NB4 (cell line): ENCODE results near the gene COL26A1.

Source experiments
- POLR2A ChIP-seq: IDR thresholded peaks from 2 replicates; pipeline ENCODE4 v1.6.1; 2011; ENCODE audit warnings: mild to moderate bottlenecking; ENCODE audit not compliant: insufficient read length; ENCODE audit errors: extremely low read depth
- TF ChIP-seq, protein P1 (sequence below): IDR thresholded peaks from one replicate; pipeline ENCODE4 v1.5.1; 2012; ENCODE audit warnings: low read depth, low read length

DNA sequence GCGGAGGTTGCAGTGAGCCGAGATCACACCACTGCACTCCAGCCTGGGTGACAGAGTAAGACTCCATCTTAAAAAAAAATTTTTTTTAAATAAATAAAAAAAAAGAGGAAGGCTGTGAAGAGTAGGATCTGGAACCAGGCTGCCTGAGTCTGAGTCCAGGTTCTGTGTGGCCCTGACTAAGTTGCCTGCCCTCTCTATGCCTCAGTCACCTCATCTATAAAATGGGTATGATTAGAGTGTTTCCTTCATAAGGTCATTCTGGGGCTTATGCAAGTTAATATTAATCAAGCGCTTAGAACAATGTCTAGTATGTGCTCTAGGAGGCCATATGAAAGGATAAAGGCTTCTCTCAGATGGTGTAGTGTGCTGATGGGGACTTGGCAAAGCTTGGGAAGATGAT, 12.3 kb downstream of the COL26A1 start:
- TF ChIP-seq, protein P1, sequence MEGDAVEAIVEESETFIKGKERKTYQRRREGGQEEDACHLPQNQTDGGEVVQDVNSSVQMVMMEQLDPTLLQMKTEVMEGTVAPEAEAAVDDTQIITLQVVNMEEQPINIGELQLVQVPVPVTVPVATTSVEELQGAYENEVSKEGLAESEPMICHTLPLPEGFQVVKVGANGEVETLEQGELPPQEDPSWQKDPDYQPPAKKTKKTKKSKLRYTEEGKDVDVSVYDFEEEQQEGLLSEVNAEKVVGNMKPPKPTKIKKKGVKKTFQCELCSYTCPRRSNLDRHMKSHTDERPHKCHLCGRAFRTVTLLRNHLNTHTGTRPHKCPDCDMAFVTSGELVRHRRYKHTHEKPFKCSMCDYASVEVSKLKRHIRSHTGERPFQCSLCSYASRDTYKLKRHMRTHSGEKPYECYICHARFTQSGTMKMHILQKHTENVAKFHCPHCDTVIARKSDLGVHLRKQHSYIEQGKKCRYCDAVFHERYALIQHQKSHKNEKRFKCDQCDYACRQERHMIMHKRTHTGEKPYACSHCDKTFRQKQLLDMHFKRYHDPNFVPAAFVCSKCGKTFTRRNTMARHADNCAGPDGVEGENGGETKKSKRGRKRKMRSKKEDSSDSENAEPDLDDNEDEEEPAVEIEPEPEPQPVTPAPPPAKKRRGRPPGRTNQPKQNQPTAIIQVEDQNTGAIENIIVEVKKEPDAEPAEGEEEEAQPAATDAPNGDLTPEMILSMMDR = no peak
- no peak for TF ChIP-seq POLR2A
